Activated CD4-positive, alpha-beta T cell treated with anti-CD3 and anti-CD28 coated beads for 24 hours (primary cell): ENCODE measurements around the gene HOXB6.
A peak's percentile ranks its signal among the peaks of the same experiment; 100 is the strongest.

Source experiments
- DNase-seq, 2 donors: peaks; one replicate each; pipeline ENCODE4 v3.0.0-alpha.2; 2020; ENCODE audit warnings: low read depth in 2 of 2

HOXB6 gene

GRCh38 chr17:48594538-48595277 lies 10.1 kb downstream of the HOXB6 start:
- DNase-seq = no peak

DNA sequence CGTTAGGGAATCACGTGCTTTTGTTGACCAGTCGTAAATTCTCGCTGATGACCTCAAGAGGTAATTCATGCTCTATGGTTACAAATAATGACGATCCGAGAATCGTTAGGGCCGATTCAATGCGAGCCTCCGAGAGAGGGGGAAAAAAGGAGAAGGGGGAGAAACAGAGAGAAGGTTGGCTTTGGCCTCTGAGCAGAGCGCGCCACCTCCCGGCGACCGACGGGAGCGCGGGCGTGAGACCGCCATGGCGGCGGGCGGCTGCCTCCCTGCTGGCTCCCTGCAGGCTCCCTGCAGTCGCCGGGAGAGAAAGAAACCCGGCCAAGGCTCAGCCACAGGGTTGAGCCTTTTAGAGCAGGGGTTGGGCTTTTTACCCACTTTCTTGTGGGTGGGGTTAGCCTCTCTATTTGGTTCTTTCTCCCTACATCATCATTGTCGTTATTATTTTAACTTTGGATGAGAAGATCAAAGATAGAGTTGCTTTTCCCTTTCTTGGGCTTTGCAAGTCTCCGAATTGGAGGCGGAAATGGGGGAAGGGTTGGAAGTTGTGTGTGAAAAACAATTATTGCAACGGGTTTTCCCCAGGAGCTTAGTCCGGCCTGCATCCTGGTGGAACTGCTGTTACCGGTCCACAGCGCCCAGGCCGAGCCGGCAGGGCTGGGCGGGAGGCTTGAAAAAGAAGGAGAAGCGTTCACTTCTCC lies 10.8 kb downstream of the HOXB6 start:
- peak; percentile 79 to 80 for DNase-seq

GRCh38 chr17:48593126-48593829 lies 11.5 kb downstream of the HOXB6 start, which contains the start of gene HOXB5:
HOXB5 (minus strand) TSS chr17:48593779; CDS start chr17:48593682, 97 bp downstream.
- no peak for DNase-seq

GRCh38 chr17:48592577-48592976 lies 12.2 kb downstream of the HOXB6 start:
- DNase-seq = no peak

GRCh38 chr17:48592057-48592514 lies 12.7 kb downstream of the HOXB6 start:
- DNase-seq = no peak

DNA sequence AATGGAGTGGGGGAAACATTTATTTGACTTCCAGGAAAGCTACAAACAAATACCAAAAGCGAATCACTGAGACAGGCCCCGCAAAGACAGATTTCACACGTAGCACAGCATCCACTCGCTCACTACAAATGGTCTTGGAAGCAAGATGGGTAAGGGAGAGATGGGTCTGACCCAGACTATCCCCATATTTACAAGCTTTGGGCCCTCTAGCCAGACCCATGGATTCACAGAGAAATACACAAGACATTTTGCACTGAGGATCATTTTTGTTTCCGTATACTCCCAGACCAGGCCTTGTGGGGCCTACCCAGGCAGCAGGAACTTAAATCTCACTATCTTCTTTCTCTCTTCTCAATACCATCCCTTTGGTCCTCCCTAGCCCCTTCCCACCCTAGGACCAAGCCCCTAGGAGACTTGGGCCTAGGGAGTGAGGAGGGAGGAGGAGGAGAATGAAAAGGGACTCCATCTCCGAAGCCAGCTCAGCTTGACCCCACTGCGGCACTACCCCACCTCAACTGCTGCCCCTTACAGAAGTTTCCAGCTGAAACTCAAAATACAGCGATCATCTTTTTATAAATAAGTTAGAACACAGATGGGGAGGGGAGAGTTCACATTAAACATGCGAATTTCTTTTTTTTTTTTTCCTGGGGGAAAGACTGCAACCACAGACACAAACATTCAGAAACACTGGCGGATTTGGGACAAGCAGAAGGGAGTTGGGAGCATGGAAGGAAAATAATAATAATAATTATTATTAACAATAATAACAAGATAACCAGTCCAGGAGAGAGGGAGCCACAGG lies 13.3 kb downstream of the HOXB6 start:
- DNase-seq = no peak

GRCh38 chr17:48590607-48591161 lies 14.1 kb downstream of the HOXB6 start:
- no peak for DNase-seq

- DNase-seq = no peak
Measured at GRCh38 chr17:48589831-48590606, 14.8 kb downstream of the HOXB6 start, which contains the start of gene HOXB3. HOXB3 (minus strand) TSS chr17:48590241; CDS start chr17:48552474, 37,767 bp downstream.

GRCh38 chr17:48589060-48589830 lies 15.5 kb downstream of the HOXB6 start:
- no peak for DNase-seq

GRCh38 chr17:48588528-48588927 lies 16.3 kb downstream of the HOXB6 start:
- no peak for DNase-seq

DNA sequence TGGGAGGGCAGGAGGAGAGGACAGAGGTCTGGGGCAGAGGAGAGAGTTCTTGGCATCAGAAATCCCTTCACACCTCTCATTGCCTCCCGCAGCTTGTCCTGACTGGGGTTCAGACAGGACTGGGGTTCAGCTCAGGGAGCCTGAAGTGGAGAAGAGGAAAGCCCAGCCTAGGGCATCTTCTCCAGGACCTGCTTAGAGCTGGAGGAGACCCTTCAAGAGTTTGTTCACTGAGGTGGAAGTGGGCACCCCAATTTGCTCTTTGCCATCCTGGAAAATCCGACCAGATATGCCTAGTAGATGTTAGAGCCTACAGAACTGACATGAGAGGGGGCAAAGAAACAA lies 16.7 kb downstream of the HOXB6 start:
- no peak for DNase-seq

DNA sequence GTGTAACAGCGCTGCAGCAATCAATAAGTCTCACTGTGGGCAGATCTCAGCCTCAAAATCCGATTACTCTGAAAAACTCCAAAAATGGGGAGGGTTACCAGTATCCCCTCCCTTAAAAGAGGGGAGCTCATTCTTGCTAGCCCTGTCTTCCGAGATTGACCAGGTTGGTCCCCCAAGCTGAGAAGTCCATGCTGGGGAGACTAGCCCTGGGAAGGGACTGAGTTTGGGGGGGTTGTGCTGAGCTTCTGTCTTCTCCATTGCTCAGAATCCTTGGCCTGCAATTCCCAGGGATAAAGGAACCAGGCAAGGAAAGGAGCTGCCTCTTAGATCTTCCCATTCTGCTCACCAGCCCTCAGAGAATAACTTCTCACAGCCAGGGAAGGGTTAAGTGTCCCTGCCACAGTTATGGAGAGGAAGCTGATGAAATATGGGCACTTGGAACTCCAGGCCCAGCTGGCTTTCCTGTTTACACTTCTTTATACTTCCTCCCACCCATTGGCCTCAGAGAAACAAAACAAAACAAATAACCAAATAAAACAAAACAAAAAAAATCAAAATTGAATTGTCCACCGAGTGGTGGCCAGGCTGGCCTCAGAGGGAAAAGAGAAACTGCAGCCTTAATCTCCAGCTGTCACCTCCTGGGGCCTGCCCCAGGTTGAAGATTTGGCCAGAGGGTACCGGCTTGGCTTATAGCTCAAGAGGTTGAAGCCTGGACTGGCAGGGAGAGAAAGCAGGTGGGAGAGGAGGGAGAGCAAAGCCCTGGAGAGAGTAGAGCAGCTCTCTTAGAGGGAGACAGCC lies 17.3 kb downstream of the HOXB6 start:
- no peak for DNase-seq

DNA sequence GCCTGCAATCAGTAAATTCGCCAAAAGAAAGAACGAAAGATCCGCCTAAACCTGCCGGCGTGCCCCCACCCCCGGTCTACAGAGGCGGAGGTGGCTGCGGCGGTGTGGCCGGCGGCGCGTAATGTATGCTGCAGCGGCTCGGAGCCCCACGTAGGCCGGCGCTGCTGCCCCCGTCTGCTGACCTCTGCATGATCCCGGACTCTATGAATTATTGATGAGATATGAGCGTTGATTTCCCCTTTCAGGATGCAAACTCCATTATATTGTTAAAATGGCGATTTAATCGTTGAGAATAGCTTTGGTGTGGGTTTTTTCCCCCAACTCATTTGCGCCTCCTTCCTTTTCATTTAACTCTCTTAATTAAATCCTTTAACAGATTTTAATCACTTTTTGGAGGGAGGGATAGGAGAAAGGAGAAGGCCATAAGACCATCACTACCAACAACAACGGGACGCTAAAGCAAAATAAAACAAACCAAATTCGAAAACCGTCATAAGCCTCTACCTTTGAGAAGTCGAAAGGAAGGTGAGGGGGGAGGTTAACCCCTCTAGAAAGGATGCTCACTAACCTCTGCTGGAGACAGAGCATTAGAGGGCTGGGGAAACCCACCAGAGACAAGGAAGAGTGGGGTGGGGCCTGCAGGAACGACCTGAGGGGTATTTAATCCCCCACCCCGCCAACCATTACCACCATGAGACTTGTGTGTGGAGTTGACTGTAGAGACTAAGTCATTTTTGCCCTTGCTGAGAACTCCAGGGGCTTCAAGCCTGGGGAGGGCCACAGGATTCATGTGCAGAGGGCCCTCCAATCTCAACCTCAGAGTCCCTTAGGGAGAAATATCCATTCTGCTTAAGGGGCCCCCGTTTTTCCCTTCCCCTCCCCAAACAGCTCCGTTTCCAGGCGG lies 18.2 kb downstream of the HOXB6 start:
- DNase-seq = no peak

DNA sequence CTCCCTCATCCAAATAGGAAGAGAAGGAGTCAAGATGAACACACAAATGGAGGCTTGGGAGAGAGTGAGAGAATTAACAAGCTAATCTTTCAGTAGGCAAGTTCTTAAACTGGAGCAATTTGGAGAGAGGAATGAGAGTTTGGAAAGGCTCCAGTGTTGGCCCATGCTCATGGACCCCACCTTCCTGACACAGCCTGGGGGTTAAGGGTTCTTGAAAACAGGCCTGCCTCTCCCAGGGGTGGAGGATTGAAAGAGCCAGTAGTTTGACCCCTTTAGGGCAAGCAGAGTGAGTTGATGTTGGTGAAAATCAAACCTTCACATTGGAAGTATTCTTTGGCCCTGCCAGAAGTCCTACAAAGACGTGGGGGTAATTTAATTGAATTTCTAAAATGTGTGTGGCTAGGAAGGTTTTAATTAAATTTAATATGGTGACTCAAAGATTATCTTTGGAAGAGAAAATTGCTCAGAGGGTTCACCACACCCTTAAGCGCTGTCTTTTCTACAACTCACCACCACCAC lies 20.5 kb downstream of the HOXB6 start:
- DNase-seq = no peak

DNA sequence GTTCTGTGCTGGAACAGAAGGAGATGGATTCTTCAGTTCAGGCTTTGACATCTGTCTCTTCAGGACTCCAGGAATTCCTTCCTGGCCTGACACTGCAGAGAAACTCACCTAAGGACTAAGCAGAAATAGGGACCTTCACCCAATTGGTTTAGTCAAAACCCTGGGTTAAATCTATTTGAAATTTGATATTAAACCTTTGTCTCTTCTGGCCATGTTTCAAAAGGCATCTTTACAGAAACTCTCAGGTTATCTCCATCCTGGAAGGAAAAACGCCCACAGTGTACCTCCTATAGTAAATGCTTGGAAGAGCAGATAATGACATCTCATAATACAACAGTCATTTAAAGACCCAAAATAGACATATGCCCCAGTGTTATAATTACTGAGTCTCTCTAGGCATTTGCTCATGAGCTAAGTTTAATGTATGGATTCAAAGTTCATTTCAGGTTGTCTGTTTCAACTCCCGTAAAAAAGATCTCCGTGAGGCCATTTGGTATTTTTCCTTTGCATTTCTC lies 21.0 kb downstream of the HOXB6 start:
- no peak for DNase-seq

DNA sequence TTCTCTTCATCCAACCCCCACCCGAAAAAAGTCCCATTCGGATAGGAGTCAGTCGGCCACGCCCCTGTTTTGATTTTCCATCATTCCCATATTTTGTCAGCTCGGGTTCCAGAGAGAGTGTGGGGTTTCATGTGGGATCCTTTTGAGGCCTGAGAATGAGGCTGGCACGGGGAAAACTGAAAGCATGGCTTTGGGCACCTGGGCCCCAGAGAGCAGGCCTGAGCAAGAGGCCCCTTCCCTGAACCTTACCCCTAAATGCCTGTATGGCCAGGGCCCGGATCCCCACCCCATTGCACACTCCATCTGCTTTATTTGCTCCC lies 22.1 kb downstream of the HOXB6 start:
- DNase-seq = no peak

DNA sequence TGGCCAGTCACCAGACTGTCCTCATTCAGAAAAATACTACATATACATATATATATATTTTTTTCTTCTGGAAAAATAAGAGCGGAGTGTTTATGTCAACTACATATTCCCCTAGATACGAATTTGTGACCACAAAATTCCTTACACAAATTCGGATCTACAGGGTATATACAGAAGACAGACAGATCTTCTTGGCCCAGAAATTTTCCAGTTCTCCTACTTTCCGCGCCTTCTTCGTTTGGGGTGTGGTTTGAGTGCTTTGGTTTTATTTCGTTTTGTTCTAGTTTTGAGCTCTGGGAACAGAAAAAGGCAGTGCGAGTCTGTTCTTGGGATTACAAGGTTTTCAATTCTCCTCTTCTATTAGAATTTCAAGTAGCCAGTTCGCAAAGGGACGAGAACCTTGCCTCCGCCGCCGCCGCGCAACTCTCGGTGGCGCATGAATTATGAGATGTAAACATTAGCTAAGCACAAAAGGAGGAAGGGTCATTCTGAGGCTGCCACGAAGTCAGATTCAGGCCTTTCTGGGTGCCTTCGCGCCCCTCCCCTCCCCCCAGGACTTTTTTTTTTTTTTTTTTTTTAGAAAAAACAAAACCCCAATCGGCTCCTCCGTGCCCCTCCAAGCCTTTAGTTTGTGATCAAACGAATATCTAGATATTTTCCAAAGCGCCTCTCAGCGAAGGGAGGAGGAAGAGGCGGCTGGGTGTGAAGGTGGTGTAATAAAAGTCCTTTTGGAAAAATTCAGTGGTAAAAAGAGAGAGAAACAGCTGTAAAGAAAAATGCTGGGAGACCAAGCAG lies 24.8 kb downstream of the HOXB6 start:
- DNase-seq = no peak
